Measurements from ENCODE around the gene NBEAL1.
"Not testable (repeated sequence)": the region's sequence is repeated elsewhere in the genome, so short reads cannot be mapped to it uniquely, and the experiment has no call there.

NBEAL1 gene

DNA sequence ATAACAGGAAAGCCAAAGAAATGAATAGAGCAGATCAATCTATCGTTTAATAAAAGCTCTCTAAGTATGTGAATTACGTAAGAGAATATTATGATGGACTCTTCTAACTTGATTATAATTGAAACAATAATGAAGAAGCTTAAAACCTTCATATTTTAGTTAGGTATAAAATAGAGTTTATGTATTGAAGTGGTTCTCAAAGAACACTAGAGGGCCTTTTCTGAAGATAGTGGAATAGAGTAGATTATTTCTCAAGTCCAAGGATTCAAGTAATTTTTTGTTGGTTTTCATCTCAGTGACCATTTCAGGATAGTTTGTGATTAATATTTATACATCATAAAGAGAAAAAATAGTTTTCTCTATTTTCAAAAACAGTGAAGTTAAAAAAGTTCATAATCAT, 97.7 kb downstream of the NBEAL1 start:
- Histone ChIP-seq H3K4me1 (ENCODE audit: low read length) (no peaks in the 10 kb centered on the region), H3K27me3 (replicated peaks; ENCODE audit: insufficient read depth, low read length) (no peaks in the 10 kb centered on the region), H3K9me3 (replicated peaks; ENCODE audit: insufficient read depth, low read length) (no peaks in the 10 kb centered on the region), H3K36me3 (replicated peaks; ENCODE audit: insufficient read depth, low read length) (no peaks in the 10 kb centered on the region), H3K9ac (ENCODE audit: low read length) (no peak overlapping the region), H3K27ac (ENCODE audit: low read length) (no peak overlapping the region), H3F3A (ENCODE audit: insufficient read depth, low read length) (no peaks in the 10 kb centered on the region), H3K4me2 (ENCODE audit: low read depth, low read length) (no peak overlapping the region), H3K9me2 (replicated peaks; ENCODE audit: insufficient read depth, low read length) (no peaks in the 10 kb centered on the region), H2AFZ (ENCODE audit: low read length) (no peak overlapping the region), H4K20me1 (ENCODE audit: insufficient read depth, low read length) (no peaks in the 10 kb centered on the region), H3K79me2 (ENCODE audit: low read length) (no peaks in the 10 kb centered on the region), H3K4me3 (ENCODE audit: low read length) (no peak overlapping the region)
- TF ChIP-seq EZH2phosphoT487 (IDR thresholded peaks at IDR 0.05; ENCODE audit: low read length) (no peak), EZH2 (optimal IDR thresholded peaks at IDR 0.05; ENCODE audit: low read depth, low read length) (no peak)
- TF ChIP-seq, protein P1, sequence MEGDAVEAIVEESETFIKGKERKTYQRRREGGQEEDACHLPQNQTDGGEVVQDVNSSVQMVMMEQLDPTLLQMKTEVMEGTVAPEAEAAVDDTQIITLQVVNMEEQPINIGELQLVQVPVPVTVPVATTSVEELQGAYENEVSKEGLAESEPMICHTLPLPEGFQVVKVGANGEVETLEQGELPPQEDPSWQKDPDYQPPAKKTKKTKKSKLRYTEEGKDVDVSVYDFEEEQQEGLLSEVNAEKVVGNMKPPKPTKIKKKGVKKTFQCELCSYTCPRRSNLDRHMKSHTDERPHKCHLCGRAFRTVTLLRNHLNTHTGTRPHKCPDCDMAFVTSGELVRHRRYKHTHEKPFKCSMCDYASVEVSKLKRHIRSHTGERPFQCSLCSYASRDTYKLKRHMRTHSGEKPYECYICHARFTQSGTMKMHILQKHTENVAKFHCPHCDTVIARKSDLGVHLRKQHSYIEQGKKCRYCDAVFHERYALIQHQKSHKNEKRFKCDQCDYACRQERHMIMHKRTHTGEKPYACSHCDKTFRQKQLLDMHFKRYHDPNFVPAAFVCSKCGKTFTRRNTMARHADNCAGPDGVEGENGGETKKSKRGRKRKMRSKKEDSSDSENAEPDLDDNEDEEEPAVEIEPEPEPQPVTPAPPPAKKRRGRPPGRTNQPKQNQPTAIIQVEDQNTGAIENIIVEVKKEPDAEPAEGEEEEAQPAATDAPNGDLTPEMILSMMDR (IDR thresholded peaks at IDR 0.05; ENCODE audit: low read length) = no peak
- no peak for DNase-seq

DNA sequence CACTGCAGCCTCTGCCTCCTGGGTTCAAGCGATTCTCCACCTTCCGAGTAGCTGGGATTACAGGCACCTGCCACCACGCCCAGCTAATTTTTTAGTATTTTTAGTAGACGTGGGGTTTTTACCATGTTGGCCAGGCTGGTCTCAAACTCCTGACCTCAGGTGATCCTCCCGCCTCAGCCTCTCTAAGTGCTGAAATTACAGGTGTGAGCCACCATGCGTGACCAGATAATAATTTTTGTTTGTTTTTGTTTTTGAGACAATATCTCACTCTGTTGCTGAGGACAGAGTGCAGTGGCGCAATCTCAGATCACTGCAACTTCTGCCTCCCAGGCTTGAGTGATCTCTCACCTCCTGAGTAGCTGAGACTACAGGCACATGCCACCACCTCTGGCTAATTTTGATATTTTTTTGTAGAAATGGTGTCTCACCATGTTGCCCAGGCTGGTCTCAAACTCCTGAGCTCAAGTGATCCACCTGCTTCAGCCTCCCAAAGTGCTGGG, 100.6 kb downstream of the NBEAL1 start:
- H3K27ac ChIP-seq (ENCODE audit: low read length); H3K9me2 ChIP-seq (replicated peaks; ENCODE audit: insufficient read depth, low read length); H3K79me2 ChIP-seq (ENCODE audit: low read length); DNase-seq; H2AFZ ChIP-seq (ENCODE audit: low read length); H3K4me1 ChIP-seq (ENCODE audit: low read length); H3K4me3 ChIP-seq (ENCODE audit: low read length); H3K9me3 ChIP-seq (replicated peaks; ENCODE audit: insufficient read depth, low read length); H3K36me3 ChIP-seq (replicated peaks; ENCODE audit: insufficient read depth, low read length); H3K27me3 ChIP-seq (replicated peaks; ENCODE audit: insufficient read depth, low read length); H3K9ac ChIP-seq (ENCODE audit: low read length); H3F3A ChIP-seq (ENCODE audit: insufficient read depth, low read length); H3K4me2 ChIP-seq (ENCODE audit: low read depth, low read length); H4K20me1 ChIP-seq (ENCODE audit: insufficient read depth, low read length): not testable (repeated sequence)

DNA sequence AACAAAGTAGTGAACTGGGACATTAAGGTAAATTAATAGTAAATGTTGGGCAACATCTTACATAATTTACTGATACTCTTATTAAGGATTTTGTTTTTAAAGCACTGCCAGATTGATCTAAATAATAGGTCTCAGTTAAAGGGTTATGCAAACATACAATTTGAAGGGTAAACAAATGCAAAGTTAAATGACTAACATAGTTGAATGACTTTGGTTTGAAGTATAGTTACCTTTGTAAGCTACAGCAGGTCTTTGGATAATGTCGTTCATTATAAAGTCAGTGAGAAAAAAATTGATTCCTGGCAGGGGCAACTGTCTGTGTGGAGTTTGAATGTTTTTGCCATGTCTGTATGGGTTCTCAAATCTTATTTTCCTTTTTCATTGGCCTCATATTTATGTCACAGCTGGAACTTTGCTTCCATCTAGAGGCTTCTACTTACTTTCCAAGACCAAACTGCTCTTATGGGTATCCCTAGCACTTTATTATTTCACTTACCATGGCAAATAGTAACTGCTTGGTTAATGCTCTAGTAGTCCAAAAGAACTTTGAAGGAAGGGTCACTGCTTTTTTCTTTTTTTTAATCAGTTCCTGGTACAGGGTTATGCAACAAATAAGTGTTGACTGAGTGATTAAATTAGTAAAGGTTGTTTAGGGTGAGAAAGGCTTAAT, 107.8 kb downstream of the NBEAL1 start:
- TF ChIP-seq, protein P1 (IDR thresholded peaks at IDR 0.05; ENCODE audit: low read length) = no peak
- TF ChIP-seq EZH2phosphoT487 (IDR thresholded peaks at IDR 0.05; ENCODE audit: low read length) = no peak
- no peak for TF ChIP-seq EZH2 (optimal IDR thresholded peaks at IDR 0.05; ENCODE audit: low read depth, low read length)
- no peak overlapping the region for H3K4me2 ChIP-seq (ENCODE audit: low read depth, low read length)
- H3F3A ChIP-seq (ENCODE audit: insufficient read depth, low read length) = no peaks in the 10 kb centered on the region
- H3K36me3 ChIP-seq (replicated peaks; ENCODE audit: insufficient read depth, low read length) = no peaks in the 10 kb centered on the region
- no peaks in the 10 kb centered on the region for H3K79me2 ChIP-seq (ENCODE audit: low read length)
- H3K4me3 ChIP-seq (ENCODE audit: low read length) = no peak overlapping the region
- H3K4me1 ChIP-seq (ENCODE audit: low read length) = no peaks in the 10 kb centered on the region
- no peak overlapping the region for H2AFZ ChIP-seq (ENCODE audit: low read length)
- no peaks in the 10 kb centered on the region for H4K20me1 ChIP-seq (ENCODE audit: insufficient read depth, low read length)
- DNase-seq = no peak
- no peak overlapping the region for H3K9ac ChIP-seq (ENCODE audit: low read length)
- no peaks in the 10 kb centered on the region for H3K9me2 ChIP-seq (replicated peaks; ENCODE audit: insufficient read depth, low read length)
- H3K9me3 ChIP-seq (replicated peaks; ENCODE audit: insufficient read depth, low read length) = no peaks in the 10 kb centered on the region
- no peak overlapping the region for H3K27ac ChIP-seq (ENCODE audit: low read length)
- no peaks in the 10 kb centered on the region for H3K27me3 ChIP-seq (replicated peaks; ENCODE audit: insufficient read depth, low read length)

DNA sequence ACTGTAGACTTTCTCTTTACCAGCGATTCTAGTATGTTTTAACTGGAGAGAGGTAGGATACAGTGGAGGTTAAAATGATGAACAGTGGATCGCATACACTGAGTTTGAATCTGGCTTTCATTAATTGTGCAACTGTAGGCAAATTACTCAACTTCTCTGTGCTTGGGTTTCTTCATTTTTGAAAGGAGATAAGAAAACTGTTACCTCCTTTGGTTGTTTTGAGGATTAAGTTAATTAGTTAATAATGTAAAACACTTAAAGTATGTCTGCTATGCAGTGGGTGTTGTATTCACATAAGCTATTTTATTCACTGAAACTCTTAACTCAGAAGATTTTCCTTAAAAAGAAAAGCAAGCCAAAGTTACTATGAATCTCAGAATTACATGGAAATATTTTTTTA, 112.3 kb downstream of the NBEAL1 start:
- no peak for DNase-seq
- Histone ChIP-seq H3K27me3 (replicated peaks; ENCODE audit: insufficient read depth, low read length) (no peaks in the 10 kb centered on the region), H3K9me3 (replicated peaks; ENCODE audit: insufficient read depth, low read length) (no peaks in the 10 kb centered on the region), H3K4me3 (ENCODE audit: low read length) (no peak overlapping the region), H4K20me1 (ENCODE audit: insufficient read depth, low read length) (no peaks in the 10 kb centered on the region), H3K36me3 (replicated peaks; ENCODE audit: insufficient read depth, low read length) (no peaks in the 10 kb centered on the region), H3K79me2 (ENCODE audit: low read length) (no peaks in the 10 kb centered on the region), H2AFZ (ENCODE audit: low read length) (no peak overlapping the region), H3K9ac (ENCODE audit: low read length) (no peak overlapping the region), H3K9me2 (replicated peaks; ENCODE audit: insufficient read depth, low read length) (no peaks in the 10 kb centered on the region), H3K4me1 (ENCODE audit: low read length) (no peaks in the 10 kb centered on the region), H3K4me2 (ENCODE audit: low read depth, low read length) (no peak overlapping the region), H3K27ac (ENCODE audit: low read length) (no peak overlapping the region), H3F3A (ENCODE audit: insufficient read depth, low read length) (no peaks in the 10 kb centered on the region)
- no peak for TF ChIP-seq EZH2phosphoT487 (IDR thresholded peaks at IDR 0.05; ENCODE audit: low read length)
- no peak for TF ChIP-seq EZH2 (optimal IDR thresholded peaks at IDR 0.05; ENCODE audit: low read depth, low read length)
- TF ChIP-seq, protein P1 (IDR thresholded peaks at IDR 0.05; ENCODE audit: low read length) = no peak

Data from MM.1S (cell line).